PC-9 (cell line): ENCODE data around the gene GATA2. TPM values are rescaled to one million over a fixed set of nuclear protein-coding genes. Genes with fewer than 3 reads are reported as not detected.

ENCODE experiments used
- BruUV-seq: library from RNA; stranded (reverse); fragments of 400-500 nt; replicated peaks from 2 replicates; lab custom pipeline; 2021; lab: Mats Ljungman, UMichigan
- CTCF ChIA-PET: fragments of 300-600 bp; sonication (Branson Sonifier 250); formaldehyde crosslinking; loops from one replicate; lab custom pipeline; 2022; ENCODE audit warnings: antibody characterized with exemption; lab: Charles Lee
- POLR2A ChIA-PET: fragments of 300-600 bp; sonication (Branson Sonifier 250); formaldehyde crosslinking; loops from one replicate; lab custom pipeline; 2022; ENCODE audit warnings: antibody characterized with exemption; ENCODE audit not compliant: unreplicated experiment; lab: Charles Lee
- DNase-seq, 2 experiments: peaks; one replicate each; pipeline versions ENCODE4 v3.0.0 to v3.0.0-alpha.2; 2015 to 2022; ENCODE audit warnings: mixed read lengths in 1 of 2
- H2AFZ ChIP-seq: fragments of 200-600 bp; sonication (generic); 2 replicates; pipeline ENCODE4 v1.8.1; 2017; ENCODE audit warnings: antibody characterized with exemption
- H3F3A ChIP-seq: fragments of 200-600 bp; sonication (generic); 2 replicates; pipeline ENCODE4 v1.8.1; 2017; ENCODE audit warnings: antibody characterized with exemption, mild to moderate bottlenecking, low read depth; ENCODE audit not compliant: insufficient read depth
- H3K27ac ChIP-seq: fragments of 200-600 bp; sonication (generic); 2 replicates; pipeline ENCODE4 v1.6.1; 2016; ENCODE audit warnings: mixed run types
- H3K27me3 ChIP-seq: fragments of 200-600 bp; sonication (generic); 2 replicates; pipeline ENCODE4 v1.6.1; 2016; ENCODE audit warnings: low read depth, mixed run types; ENCODE audit not compliant: insufficient read depth
- H3K36me3 ChIP-seq: fragments of 200-600 bp; sonication (generic); 2 replicates; pipeline ENCODE4 v1.6.1; 2016; ENCODE audit warnings: low read depth, mixed run types
- H3K4me1 ChIP-seq: fragments of 200-600 bp; sonication (generic); replicated peaks from 2 replicates; pipeline ENCODE4 v1.6.1; 2016; ENCODE audit warnings: mixed run types; ENCODE audit not compliant: insufficient read depth
- H3K4me2 ChIP-seq: fragments of 200-600 bp; sonication (generic); 2 replicates; pipeline ENCODE4 v1.6.1; 2017; ENCODE audit warnings: mixed run types
- H3K4me3 ChIP-seq: fragments of 200-600 bp; sonication (generic); 2 replicates; pipeline ENCODE4 v1.6.1; 2016; ENCODE audit warnings: mixed run types
- H3K79me2 ChIP-seq: fragments of 200-600 bp; sonication (generic); 2 replicates; pipeline ENCODE4 v1.6.1; 2017; ENCODE audit warnings: low read depth, mixed run types
- H3K9me2 ChIP-seq: fragments of 200-600 bp; sonication (generic); 2 replicates; pipeline ENCODE4 v1.8.1; 2017; ENCODE audit warnings: mild to moderate bottlenecking; ENCODE audit not compliant: insufficient read depth
- H3K9me3 ChIP-seq: fragments of 200-600 bp; sonication (generic); 2 replicates; pipeline ENCODE4 v1.8.1; 2016; ENCODE audit warnings: low read depth; ENCODE audit not compliant: insufficient read depth
- H4K20me1 ChIP-seq: fragments of 200-600 bp; sonication (generic); 2 replicates; pipeline ENCODE4 v1.8.1; 2017; ENCODE audit not compliant: insufficient read depth
- EZH2 ChIP-seq: fragments of 200-600 bp; sonication (generic); IDR thresholded peaks from 2 replicates; pipeline ENCODE4 v1.8.0; 2017; ENCODE audit warnings: antibody characterized with exemption, low read depth
- intact Hi-C: fragments of 100-400 bp; cut with micrococcal nuclease; formaldehyde crosslinking; loops from one replicate; pipeline ENCODE4 v1.10.0; 2022; ENCODE audit not compliant: unreplicated experiment
- total RNA-seq: library from RNA; stranded (reverse); gene quantifications from 2 replicates; pipeline ENCODE4 v1.2.3, GENCODE V29; 2021
- TF ChIP-seq, protein P1 (sequence below): fragments of 200-600 bp; sonication (generic); conservative IDR thresholded peaks from 2 replicates; pipeline ENCODE4 v1.6.1; 2017; ENCODE audit warnings: mixed run types, antibody characterized with exemption, mild to moderate bottlenecking, moderate library complexity

The GATA2 gene
- total RNA-seq, 1 experiment from 2014 or later, result 29.0 TPM

DNA sequence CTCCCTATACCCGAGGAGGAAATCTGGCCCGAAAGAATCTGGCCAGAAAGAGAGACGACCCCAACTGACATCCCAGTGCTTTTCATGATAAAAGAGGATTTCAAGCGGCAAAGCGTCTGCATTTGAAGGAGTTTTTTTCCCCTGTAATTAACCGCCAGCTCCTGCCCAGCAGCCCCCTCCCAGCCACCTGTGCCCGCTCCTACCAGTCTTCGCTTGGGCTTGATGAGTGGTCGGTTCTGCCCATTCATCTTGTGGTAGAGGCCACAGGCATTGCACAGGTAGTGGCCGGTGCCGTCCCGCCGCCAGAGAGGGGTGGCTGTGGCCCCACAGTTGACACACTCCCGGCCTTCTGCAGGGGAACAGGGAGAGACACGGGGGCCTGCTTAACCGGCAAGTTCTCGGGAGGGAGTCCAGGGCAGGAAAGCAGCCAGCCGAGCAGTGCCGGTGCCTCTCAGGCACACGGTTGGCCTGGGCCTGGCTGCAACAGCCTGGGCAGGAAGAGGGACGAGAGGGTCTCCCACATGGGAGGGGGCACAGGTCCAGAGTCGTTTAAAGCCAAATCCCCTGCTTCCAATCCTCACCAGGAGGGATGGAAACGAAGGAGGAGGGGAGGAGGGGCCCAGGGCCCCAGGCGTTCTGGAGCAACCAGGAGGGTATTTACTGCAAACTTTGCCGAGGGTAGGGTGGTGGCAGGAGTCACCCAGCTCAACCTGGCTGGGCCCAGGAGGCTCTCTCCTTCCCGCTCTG, 9.2 kb downstream of the GATA2 start:
- H4K20me1 ChIP-seq, result no peaks in the 10 kb centered on the region
- H3F3A ChIP-seq, result peaks cover 24% of the 10 kb centered on the region; the same call in 1 of the 2 replicates
- ChIA-PET POLR2A (interaction anchor here (0.8 kb wide), 1 partner anchor 42 kb away, joined by 3 read pairs; no protein-coding TSS in a partner anchor), CTCF (no interaction called here)
- H3K27ac ChIP-seq, result peak overlapping the region; percentile 47
- no peak for TF ChIP-seq EZH2
- TF ChIP-seq, protein P1, sequence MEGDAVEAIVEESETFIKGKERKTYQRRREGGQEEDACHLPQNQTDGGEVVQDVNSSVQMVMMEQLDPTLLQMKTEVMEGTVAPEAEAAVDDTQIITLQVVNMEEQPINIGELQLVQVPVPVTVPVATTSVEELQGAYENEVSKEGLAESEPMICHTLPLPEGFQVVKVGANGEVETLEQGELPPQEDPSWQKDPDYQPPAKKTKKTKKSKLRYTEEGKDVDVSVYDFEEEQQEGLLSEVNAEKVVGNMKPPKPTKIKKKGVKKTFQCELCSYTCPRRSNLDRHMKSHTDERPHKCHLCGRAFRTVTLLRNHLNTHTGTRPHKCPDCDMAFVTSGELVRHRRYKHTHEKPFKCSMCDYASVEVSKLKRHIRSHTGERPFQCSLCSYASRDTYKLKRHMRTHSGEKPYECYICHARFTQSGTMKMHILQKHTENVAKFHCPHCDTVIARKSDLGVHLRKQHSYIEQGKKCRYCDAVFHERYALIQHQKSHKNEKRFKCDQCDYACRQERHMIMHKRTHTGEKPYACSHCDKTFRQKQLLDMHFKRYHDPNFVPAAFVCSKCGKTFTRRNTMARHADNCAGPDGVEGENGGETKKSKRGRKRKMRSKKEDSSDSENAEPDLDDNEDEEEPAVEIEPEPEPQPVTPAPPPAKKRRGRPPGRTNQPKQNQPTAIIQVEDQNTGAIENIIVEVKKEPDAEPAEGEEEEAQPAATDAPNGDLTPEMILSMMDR, result no peak
- H3K9me3 ChIP-seq, result no peaks in the 10 kb centered on the region
- peak overlapping the region; percentile 87 for H3K4me2 ChIP-seq
- H2AFZ ChIP-seq, result no peak overlapping the region; the same call in 1 of the 2 replicates
- H3K4me3 ChIP-seq, result peak overlapping the region; percentile 47
- no TSS peak for BruUV-seq
- H3K36me3 ChIP-seq, result no peaks in the 10 kb centered on the region
- H3K4me1 ChIP-seq, result peaks cover 44% of the 10 kb centered on the region
- intact Hi-C loops, result loop anchor here (1.0 to 10.0 kb wide), 3 partner anchors 49 to 889 kb away; partner anchors contain the start of genes MCM2 and TPRA1
- no peaks in the 10 kb centered on the region for H3K27me3 ChIP-seq
- DNase-seq, result no peak
- no peaks in the 10 kb centered on the region for H3K9me2 ChIP-seq
- peaks cover 36% of the 10 kb centered on the region for H3K79me2 ChIP-seq

DNA sequence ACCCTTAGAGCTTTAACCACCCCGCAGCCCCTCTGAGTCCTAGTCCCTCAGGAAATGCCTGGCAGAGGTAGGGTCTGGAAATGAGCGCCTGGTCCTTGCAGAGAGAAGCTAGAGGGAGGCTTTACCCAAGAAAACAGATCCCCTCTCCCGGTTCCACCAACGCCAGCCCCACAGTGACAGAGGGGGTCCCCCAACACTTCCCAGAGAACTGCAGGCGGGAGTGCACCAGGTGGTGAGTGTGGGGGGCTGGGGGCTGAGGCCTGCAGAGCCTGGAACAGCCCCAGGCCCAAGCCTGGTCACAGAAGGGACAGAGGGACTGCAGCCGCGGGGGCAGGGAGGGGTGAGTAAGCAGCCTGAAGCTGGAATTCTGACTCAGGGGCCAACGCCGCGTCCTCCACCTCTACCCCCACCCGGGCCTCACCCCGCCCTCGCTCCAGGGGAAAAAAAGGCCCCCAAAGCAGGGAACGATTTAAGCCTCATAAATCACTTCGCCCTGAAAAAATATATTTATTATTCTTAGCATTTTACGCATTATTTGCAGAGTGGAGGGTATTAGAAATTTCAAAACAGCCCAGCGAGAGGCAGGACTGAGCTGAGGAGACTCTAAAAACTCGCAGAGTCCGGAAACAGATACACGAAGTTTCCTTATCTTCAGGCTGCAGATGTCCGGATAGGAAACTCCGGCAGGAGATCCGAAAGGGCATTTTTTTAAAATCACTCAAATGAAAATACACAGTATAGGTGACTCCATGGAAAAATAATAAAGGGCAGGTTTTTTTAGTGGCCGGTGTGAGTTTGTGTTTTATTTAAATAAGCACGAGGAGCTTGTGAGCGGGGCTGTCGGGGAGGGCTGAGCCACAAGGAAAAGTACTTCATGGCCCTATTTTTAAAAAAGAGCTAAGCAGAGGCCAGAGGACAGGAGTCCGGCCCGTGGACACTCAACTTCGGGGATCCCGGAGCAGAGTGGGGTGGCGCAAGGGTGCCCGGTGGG, 10.0 kb downstream of the GATA2 start:
- H3K79me2 ChIP-seq, result peaks cover 36% of the 10 kb centered on the region
- H3F3A ChIP-seq, result peaks cover 24% of the 10 kb centered on the region; the same call in 1 of the 2 replicates
- no peaks in the 10 kb centered on the region for H3K9me3 ChIP-seq
- H3K4me2 ChIP-seq, result peak overlapping the region; percentile 87
- DNase-seq, result peak; percentile 73 to 83
- CTCF ChIA-PET, result interaction anchor here (0.6 to 1.0 kb wide), 3 partner anchors 33 to 126 kb away, joined by 3 to 11 read pairs (median 6); no protein-coding TSS in a partner anchor
- no peaks in the 10 kb centered on the region for H3K9me2 ChIP-seq
- POLR2A ChIA-PET, result interaction anchor here (0.6 to 0.8 kb wide), 5 partner anchors 22 to 109 kb away, joined by 3 to 37 read pairs (median 4); no protein-coding TSS in a partner anchor
- peaks cover 44% of the 10 kb centered on the region for H3K4me1 ChIP-seq
- H4K20me1 ChIP-seq, result no peaks in the 10 kb centered on the region
- H3K4me3 ChIP-seq, result peak overlapping the region; percentile 47
- BruUV-seq, result no TSS peak
- peak overlapping the region; percentile 47 for H3K27ac ChIP-seq
- TF ChIP-seq, protein P1, result no peak
- TF ChIP-seq EZH2, result no peak
- H2AFZ ChIP-seq, result no peak overlapping the region; the same call in 1 of the 2 replicates
- no peaks in the 10 kb centered on the region for H3K36me3 ChIP-seq
- no peaks in the 10 kb centered on the region for H3K27me3 ChIP-seq
- intact Hi-C loops, result loop anchor here (1.0 to 10.0 kb wide), 3 partner anchors 48 to 888 kb away; partner anchors contain the start of genes MCM2 and TPRA1
